Lower lobe of right lung (tissue), 2 donors: ENCODE measurements around the gene CELSR1. TPM values are rescaled to one million over a fixed set of nuclear protein-coding genes. Genes with fewer than 3 reads are reported as not detected.
A peak's percentile ranks its signal among the peaks of the same experiment; 100 is the strongest.

Source experiments
- ATAC-seq, 2 donors: fragments of 200-7000 bp; cut with Tn5 transposase; one replicate each; pipeline ENCODE4 v1.9.1; 2020 to 2022; ENCODE audit warnings: mild to moderate bottlenecking in 2 of 2, moderate library complexity in 2 of 2
- DNase-seq: peaks from one replicate; pipeline ENCODE4 v3.0.0-alpha.2; 2020
- H3K27ac ChIP-seq: fragments of 200-600 bp; one replicate; pipeline ENCODE4 v1.8.0; 2022
- H3K27me3 ChIP-seq: fragments of 200-600 bp; one replicate; pipeline ENCODE4 v1.8.0; 2022; ENCODE audit warnings: low read depth
- H3K36me3 ChIP-seq: fragments of 200-600 bp; one replicate; pipeline ENCODE4 v1.8.0; 2022; ENCODE audit warnings: mild to moderate bottlenecking
- H3K4me1 ChIP-seq: fragments of 200-600 bp; one replicate; pipeline ENCODE4 v1.8.0; 2022
- H3K4me3 ChIP-seq: fragments of 200-600 bp; one replicate; pipeline ENCODE4 v1.8.0; 2022; ENCODE audit warnings: mild to moderate bottlenecking
- H3K9me3 ChIP-seq: fragments of 200-600 bp; one replicate; pipeline ENCODE4 v1.8.0; 2022
- CTCF ChIP-seq: fragments of 200-600 bp; IDR thresholded peaks from one replicate; pipeline ENCODE4 v1.8.0; 2022; ENCODE audit warnings: antibody characterized with exemption, mild to moderate bottlenecking
- intact Hi-C: fragments of 100-400 bp; cut with DNase I; formaldehyde crosslinking; loops from one replicate; pipeline ENCODE4 v1.11.0; 2022
- total RNA-seq: library from RNA; stranded (reverse); fragmentation: NEBNext Ultra II Directional; extraction: Animal tissue kit (Norgen Biotek cat#: 25700); gene quantifications from one replicate; pipeline ENCODE4 v1.2.1, GENCODE V29; 2021
- donor health status: DM: no; HTN: yes; CAD: no; lungs with severe emphysema.

The CELSR1 gene
- total RNA-seq, 1 donor from 2014 or later = 51.8 TPM

- Histone ChIP-seq H3K36me3 (no peaks in the 10 kb centered on the region), H3K27me3 (no peaks in the 10 kb centered on the region), H3K27ac (no peak overlapping the region), H3K4me1 (peaks cover 5% of the 10 kb centered on the region), H3K4me3 (no peak overlapping the region), H3K9me3 (no peaks in the 10 kb centered on the region)
- intact Hi-C loops = no loop called here
- DNase-seq (peak; percentile 42), ATAC-seq (peak; percentile 6 to 24)
- TF ChIP-seq CTCF = no peak
Observed at GRCh38 chr22:46464701-46465344, 72.6 kb downstream of the CELSR1 start.

GRCh38 chr22:46464296-46464695 lies 73.1 kb downstream of the CELSR1 start:
- ATAC-seq = no peak
- intact Hi-C loops = no loop called here
- no peak for TF ChIP-seq CTCF

GRCh38 chr22:46463435-46464227 lies 73.8 kb downstream of the CELSR1 start:
- no peak for TF ChIP-seq CTCF
- DNase-seq = peak; percentile 41

More at GRCh38 chr22:46464296-46464695, 73.1 kb downstream of the CELSR1 start:
- H3K4me1 ChIP-seq = peaks cover 5% of the 10 kb centered on the region
- no peak for DNase-seq
- H3K4me3 ChIP-seq = no peak overlapping the region
- no peaks in the 10 kb centered on the region for H3K9me3 ChIP-seq
- no peaks in the 10 kb centered on the region for H3K27me3 ChIP-seq
- no peak overlapping the region for H3K27ac ChIP-seq
- H3K36me3 ChIP-seq = no peaks in the 10 kb centered on the region

GRCh38 chr22:46462726-46463371 lies 74.6 kb downstream of the CELSR1 start:
- no peak overlapping the region for H3K4me3 ChIP-seq
- no peaks in the 10 kb centered on the region for H3K27me3 ChIP-seq
- no peak overlapping the region for H3K27ac ChIP-seq
- ATAC-seq (peak in 1 of 2 donors; percentile 6), DNase-seq (no peak)
- peaks cover 5% of the 10 kb centered on the region for H3K4me1 ChIP-seq
- no peaks in the 10 kb centered on the region for H3K9me3 ChIP-seq
- intact Hi-C loops = no loop called here
- no peaks in the 10 kb centered on the region for H3K36me3 ChIP-seq
- no peak for TF ChIP-seq CTCF

More at GRCh38 chr22:46463435-46464227, 73.8 kb downstream of the CELSR1 start:
- Histone ChIP-seq H3K4me1 (peaks cover 5% of the 10 kb centered on the region), H3K27me3 (no peaks in the 10 kb centered on the region), H3K4me3 (no peak overlapping the region), H3K27ac (no peak overlapping the region), H3K36me3 (no peaks in the 10 kb centered on the region), H3K9me3 (no peaks in the 10 kb centered on the region)
- no peak for ATAC-seq
- intact Hi-C loops = no loop called here

- Histone ChIP-seq H3K27ac (no peak overlapping the region), H3K4me1 (peaks cover 5% of the 10 kb centered on the region), H3K27me3 (no peaks in the 10 kb centered on the region), H3K4me3 (no peak overlapping the region), H3K9me3 (no peaks in the 10 kb centered on the region), H3K36me3 (no peaks in the 10 kb centered on the region)
- intact Hi-C loops = no loop called here
- ATAC-seq (no peak), DNase-seq (no peak)
- TF ChIP-seq CTCF = no peak
Observed at GRCh38 chr22:46461566-46462180, 75.7 kb downstream of the CELSR1 start.
